HT-29 (cell line): ENCODE results near the gene CMIP. TPM values are rescaled to one million over a fixed set of nuclear protein-coding genes. Genes with fewer than 3 reads are reported as not detected.
A peak's percentile ranks its signal among the peaks of the same experiment; 100 is the strongest.

Experiments
- DNase-seq: peaks from one replicate; pipeline ENCODE4 v3.0.0-alpha.2; 2015; ENCODE audit warnings: low spot score
- total RNA-seq: library from RNA; depleted of rRNA; stranded (reverse); fragments of >200 nt; shearing (Covaris generic); gene quantifications from 2 replicates; pipeline ENCODE4 v1.2.3, GENCODE V29; 2014

Gene CMIP
- total RNA-seq, 1 experiment from 2014 or later, result 24.7 TPM

- no peak for DNase-seq
These were observed 2.3 kb downstream of the CMIP start for GRCh38 chr16:81446907-81447268.

- peak; percentile 68 for DNase-seq
These were observed 2.9 kb downstream of the CMIP start for GRCh38 chr16:81447383-81448101.

DNA sequence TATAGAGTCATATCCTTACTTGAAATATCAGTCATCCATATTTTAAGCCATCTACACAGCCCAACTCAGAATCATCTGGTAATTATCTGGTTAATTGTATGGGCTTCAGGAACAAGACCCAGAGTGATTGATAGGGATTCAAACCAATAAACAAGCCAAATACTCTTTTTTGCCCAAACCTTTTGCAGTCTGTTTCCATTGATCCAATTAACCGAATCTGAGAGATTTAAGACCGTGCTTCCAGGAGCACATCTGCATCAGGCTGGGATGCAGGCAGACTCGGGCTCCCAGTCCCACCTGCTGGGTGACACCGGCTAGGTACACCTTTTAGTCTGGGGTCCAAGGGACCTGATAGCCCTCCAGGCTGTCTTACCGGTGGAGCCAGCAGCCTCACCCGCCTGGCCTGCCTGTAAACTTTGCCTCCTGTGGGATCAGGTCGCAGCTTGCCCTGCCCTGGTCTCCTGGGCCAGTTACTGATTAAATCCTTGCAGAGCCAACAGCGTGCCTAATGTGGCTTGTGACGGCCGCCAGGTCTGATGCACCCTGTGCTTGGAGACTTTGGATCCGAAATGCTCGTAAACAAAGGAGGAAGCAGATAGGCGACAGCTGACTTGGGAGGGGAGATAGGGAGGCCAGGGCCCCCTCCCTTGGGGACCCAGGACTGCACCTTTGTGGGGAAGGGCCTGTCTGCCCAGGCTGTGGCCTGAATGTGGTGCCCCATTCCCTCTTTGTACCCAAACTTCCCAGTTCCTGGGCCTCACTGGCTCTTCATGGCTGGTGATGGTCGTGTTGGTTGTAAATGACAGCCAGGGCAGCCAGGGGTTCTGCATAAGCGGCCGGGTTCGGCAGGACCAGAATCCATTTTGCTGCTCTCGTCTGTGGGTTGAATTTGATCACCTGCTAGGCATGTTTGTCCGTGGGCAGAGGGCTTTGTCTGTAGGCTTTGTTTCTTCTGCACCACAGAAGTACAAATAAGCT lies 3.8 kb downstream of the CMIP start:
- DNase-seq, result peak; percentile 80

DNA sequence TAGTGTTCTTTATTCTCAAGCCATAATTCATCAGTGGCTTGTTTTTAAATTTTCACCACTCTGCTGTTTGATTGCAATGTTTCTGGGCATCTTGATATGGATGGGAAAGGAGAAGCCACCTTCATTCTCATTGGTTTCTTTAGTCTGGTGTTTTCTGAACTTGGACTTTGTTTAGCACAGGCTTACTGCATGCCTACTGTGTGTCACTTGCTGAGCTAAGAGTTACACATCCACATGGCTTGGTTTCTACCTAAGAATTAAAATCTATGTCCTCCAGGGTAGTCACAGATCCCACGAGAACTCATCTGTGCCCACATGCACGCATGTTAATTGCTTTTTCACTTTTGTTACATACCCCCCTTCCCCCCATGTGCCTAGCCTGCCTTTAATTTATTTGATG lies 4.6 kb downstream of the CMIP start:
- no peak for DNase-seq

- no peak for DNase-seq
These were observed 5.4 kb downstream of the CMIP start for GRCh38 chr16:81449899-81450608.

DNA sequence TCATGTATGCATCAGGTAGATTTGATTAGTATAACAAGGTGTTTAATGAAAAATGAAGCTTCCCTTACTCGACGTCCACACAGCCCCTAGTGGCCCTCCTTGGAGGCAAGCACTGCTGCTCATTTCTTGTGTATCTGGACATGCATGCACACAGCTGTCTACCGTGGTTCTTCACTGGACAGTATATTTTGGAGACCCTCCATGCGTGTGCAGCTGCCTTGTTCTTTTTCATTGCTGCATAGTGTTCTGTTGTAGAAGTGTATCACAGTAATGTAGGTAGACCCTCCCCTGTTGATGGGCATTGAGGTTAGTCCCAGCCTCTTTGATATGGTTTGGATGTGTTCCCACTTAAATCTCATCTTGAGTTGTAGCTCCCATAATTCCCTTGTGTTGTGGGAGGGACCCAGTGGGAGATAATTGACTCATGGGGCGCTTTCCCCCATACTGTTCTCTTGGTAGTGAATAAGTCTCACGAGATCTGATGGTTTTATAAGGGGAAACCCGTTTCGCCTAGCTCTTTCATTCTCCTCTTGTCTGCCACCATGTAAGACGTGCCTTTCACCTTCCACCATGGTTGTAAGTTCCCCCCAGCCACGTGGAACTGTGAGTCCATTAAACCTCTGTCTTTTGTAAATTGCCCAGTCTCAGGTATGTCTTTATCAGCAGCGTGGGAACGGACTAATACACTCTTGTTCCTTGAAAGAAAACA lies 6.3 kb downstream of the CMIP start:
- no peak for DNase-seq

DNA sequence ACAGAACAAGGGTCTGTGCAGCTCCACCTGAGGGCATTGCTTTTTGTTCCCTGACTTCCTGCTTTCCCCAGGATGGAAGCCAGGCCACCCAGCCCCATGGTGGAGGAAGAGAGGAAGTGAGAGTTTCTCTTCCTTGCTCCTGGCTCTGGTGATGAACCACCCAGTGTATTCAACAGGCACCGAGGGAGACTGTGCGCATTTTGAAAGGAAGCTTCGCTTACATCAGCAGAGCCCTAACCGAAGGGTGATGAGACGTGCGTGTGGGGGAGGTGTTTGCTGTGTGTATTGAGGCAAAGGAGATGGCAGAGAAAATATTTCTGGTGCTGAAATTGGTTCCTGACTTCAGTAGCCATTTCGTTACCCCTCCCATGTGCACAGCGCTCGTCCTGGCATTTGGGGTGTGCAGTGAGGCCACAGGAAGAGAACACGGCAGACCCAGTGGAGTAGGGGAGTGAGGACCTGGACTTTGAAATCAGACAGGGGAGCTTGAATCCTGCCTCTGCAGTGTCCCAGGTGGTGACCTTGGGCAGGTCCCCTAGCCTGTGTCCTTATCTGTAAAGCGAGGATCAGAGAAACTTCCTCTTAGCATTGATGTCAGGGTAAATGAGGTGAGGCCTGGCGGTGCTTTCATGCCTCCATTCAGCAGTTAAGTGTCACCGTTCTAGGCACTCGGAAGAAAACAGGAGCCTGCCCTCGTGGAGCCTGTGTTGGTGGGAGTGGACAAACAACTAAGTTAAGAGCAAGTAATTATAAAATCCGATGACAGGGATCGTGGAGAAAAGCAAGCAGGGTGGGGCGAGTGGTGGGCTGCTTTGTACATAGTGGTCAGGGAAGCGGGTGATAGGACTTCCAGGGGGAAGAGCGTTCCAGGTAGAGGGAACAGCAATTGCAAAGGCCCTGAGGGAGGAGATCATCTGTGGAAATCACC lies 7.4 kb downstream of the CMIP start:
- peak; percentile 62 for DNase-seq

- DNase-seq, result no peak
These were observed 8.6 kb downstream of the CMIP start for GRCh38 chr16:81453091-81453728.

- DNase-seq, result no peak
These were observed 9.4 kb downstream of the CMIP start for GRCh38 chr16:81454044-81454443.

- no peak for DNase-seq
These were observed 10.4 kb downstream of the CMIP start for GRCh38 chr16:81455006-81455405.

GRCh38 chr16:81455720-81456494 lies 11.3 kb downstream of the CMIP start:
- no peak for DNase-seq

GRCh38 chr16:81456523-81457325 lies 12.1 kb downstream of the CMIP start:
- DNase-seq, result peak; percentile 67

- DNase-seq, result peak; percentile 79
These were observed 12.9 kb downstream of the CMIP start for GRCh38 chr16:81457326-81458133.

DNA sequence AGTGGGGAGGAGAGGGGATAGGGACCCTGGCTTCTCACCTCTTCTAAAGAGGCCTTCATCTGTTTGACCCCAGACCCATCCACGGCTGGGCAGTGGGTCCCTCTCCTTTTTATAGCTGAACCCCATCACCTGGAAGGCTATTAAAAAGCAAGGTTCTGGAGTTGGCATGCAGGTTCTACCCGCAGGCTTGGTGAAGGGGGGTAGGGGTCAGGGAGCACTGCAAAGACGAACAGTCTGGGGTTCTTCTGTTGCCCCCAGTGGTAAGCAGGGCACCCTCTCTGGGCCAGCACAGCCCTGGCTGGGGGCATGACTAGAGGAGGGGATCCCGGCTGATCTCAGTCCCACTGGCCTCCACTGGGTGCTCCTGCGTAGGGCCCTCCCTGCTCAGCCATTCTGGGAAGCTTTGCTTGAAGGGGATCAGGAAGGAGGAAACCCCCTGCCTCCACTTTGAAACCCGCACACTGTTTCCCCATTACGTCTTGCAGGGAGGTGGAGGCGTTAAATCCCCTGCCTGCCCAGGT lies 13.6 kb downstream of the CMIP start:
- no peak for DNase-seq

- no peak for DNase-seq
These were observed 14.4 kb downstream of the CMIP start for GRCh38 chr16:81458827-81459598.

DNA sequence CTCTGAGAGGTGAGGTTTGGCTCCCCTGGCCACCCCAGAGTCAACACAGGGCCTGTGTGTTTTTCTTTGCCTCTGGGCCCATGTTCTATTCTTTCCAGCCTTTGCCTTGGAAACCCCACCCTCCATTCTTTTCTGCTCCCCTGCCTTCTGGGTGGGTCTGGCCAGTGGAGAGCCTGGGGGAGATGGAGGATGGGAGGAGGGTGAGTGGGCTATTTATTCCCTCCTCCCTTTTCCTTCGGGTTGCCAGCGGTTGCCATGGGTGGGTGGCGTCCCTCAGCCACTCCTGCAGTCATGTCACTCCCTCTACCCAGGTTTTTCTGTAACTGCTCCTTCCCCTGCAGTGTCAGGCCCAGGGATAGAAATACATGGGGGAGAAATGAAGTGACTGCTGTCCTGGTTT lies 15.5 kb downstream of the CMIP start:
- no peak for DNase-seq
